GM12864 (cell line): ENCODE results near the gene TMPRSS2.
"Not testable (repeated sequence)": the region's sequence is repeated elsewhere in the genome, so short reads cannot be mapped to it uniquely, and the experiment has no call there.

Experiments
- DNase-seq: peaks from one replicate; pipeline ENCODE4 v3.0.0-alpha.2; 2011; ENCODE audit warnings: low read depth
- H3K4me3 ChIP-seq: 2 replicates; pipeline ENCODE4 v1.5.1; 2011; ENCODE audit warnings: mild to moderate bottlenecking, low read depth, low read length, control low read depth
- TF ChIP-seq, protein P1 (sequence below): IDR thresholded peaks from 2 replicates; pipeline ENCODE4 v1.5.1; 2011; ENCODE audit warnings: low read depth, mild to moderate bottlenecking, moderate library complexity, low read length, control low read depth, inconsistent platforms; ENCODE audit errors: missing control alignments

TMPRSS2 gene

DNA sequence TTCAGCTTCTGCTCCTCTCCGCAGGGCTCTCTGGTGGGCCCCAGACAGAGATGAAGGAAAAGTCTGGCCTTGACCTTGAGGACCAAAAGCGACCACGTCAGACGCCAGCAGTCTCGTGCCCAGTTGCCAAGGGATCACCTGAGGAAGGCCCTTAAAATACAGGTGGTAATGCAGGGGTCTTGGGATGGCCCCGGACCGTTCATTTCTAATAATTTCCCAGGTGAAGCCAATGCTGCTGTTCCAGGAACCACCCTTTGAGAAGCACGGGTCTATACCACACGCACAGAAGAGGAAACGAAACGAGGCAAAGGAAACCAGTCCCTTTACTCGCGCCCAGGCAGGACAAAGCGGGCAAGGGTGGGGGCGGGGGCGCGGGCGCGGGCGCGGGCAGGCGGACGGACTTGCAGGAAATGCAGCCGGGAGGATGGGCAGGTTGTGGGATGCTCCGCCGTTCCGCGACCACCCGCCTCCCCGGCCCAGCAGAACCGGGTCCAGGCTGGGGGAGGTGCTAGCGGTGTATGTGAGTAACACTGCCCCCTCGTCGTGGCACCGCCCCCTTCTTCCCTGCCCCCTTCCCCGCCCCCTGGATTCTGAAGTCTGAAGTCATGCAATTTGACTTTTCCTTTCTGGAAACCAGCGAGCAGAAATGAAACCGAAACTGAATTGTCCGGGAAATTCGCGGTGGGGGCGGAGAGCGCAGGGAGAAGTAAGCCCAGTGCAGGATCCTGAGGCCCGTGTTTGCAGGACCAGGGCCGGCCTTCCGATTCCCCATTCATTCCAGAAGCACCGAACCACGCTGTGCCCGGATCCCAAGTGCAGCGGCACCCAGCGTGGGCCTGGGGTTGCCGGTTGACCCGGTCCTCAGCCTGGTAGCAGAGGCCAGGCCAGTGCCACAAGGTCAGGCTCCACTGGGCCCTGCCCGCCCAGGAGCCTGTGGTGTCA is 87.8 kb downstream of the TMPRSS2 start:
- peak overlapping the region; percentile 51 for H3K4me3 ChIP-seq
- no peak for DNase-seq
- TF ChIP-seq, protein P1, sequence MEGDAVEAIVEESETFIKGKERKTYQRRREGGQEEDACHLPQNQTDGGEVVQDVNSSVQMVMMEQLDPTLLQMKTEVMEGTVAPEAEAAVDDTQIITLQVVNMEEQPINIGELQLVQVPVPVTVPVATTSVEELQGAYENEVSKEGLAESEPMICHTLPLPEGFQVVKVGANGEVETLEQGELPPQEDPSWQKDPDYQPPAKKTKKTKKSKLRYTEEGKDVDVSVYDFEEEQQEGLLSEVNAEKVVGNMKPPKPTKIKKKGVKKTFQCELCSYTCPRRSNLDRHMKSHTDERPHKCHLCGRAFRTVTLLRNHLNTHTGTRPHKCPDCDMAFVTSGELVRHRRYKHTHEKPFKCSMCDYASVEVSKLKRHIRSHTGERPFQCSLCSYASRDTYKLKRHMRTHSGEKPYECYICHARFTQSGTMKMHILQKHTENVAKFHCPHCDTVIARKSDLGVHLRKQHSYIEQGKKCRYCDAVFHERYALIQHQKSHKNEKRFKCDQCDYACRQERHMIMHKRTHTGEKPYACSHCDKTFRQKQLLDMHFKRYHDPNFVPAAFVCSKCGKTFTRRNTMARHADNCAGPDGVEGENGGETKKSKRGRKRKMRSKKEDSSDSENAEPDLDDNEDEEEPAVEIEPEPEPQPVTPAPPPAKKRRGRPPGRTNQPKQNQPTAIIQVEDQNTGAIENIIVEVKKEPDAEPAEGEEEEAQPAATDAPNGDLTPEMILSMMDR: no peak

DNA sequence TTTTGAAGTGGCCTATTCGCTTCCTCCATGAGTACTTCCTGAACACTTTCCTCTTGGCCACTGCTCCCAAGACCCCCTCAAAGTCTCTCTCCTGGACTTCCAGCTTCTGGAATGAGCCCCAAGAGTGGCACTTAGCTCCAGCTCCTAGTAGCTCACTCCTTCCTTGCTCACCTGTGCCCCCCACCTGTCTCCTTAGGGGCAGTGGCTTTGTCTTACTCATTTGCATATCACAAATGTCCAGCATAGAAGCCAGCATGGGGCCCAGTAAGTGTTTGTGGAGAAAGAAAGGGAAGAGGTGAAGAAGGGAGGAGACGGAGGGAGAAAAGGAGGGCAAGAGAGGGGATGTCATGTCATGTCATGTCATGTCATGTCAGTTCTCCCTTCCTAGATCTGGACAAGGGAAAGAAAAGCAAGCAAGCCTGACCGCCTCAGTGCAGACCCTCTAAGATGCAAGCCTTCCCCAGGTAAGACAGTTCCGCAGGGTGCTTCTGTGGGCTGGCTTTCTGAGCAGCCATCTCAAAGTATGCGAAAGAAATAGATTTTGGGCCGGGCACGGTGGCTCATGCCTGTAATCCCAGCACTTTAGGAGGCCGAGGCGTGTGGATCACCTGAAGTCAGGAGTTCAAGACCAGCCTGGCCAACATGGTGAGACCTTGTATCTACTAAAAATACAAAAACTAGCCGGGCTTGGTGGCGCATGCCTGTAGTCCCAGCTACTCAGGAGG is 88.8 kb downstream of the TMPRSS2 start:
- H3K4me3 ChIP-seq: no peak overlapping the region
- DNase-seq: no peak
- TF ChIP-seq, protein P1: no peak

GRCh38 chr21:41418393-41418792 is 89.6 kb downstream of the TMPRSS2 start:
- no peak overlapping the region for H3K4me3 ChIP-seq
- DNase-seq: no peak
- TF ChIP-seq, protein P1: no peak

- not testable (repeated sequence) for H3K4me3 ChIP-seq, DNase-seq
Measured at GRCh38 chr21:41417505-41417904, 90.5 kb downstream of the TMPRSS2 start.
